HG03108 (cell line): ENCODE data around the gene CPAMD8.

Source experiments
- ATAC-seq: cut with Tn5 transposase; IDR thresholded peaks from one replicate; pipeline ENCODE4 v1.9.1; 2021; ENCODE audit warnings: moderate library complexity; ENCODE audit not compliant: unreplicated experiment

Gene CPAMD8

DNA sequence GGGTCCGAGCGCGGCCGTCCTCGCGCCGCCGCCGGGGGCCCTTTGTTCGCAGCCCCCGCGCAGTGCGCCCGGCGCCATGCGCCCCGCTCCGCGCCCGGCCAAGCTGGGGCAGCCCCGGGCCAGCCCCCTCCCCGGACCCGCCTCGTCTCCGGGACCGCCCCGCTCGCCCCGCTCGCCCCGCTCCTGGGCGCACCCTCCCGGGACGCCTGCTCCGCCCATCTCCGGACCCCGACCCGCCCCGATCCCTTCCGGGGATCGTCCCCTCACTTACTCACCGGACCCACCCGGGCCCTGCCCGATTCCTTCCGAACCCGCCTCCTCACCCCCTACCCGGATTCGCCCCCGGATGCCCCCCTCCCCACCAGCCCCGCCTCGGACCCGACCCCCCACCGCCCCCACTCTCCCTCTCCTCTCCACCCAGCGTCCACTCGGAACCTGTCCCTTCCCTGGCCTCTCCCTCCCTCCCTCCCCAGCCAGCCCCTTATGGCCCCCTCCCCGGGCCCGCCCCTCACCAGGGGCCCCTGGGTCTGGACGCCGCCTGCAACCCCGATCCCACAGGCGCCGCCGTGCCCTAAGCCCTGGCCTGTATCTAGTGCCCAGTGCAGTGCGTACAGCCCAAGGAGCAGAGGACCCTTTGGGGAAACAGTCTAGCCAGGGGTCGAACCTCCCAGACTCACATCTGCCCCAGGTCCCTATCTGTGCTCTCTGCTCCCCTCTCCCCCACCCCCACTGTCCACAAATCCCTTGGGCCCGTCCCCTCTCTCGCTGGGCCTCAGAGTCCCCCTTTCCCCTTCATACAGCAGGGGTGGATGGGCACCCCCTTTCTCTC, at the start of gene CPAMD8:
CPAMD8 (minus strand) TSS at position 105 of the 829 bp plus-strand sequence. CDS start 168 bp downstream, outside the sequence.
- ATAC-seq = no peak

GRCh38 chr19:17075864-17076542, 49.4 kb upstream of the CPAMD8 start:
- no peak for ATAC-seq

DNA sequence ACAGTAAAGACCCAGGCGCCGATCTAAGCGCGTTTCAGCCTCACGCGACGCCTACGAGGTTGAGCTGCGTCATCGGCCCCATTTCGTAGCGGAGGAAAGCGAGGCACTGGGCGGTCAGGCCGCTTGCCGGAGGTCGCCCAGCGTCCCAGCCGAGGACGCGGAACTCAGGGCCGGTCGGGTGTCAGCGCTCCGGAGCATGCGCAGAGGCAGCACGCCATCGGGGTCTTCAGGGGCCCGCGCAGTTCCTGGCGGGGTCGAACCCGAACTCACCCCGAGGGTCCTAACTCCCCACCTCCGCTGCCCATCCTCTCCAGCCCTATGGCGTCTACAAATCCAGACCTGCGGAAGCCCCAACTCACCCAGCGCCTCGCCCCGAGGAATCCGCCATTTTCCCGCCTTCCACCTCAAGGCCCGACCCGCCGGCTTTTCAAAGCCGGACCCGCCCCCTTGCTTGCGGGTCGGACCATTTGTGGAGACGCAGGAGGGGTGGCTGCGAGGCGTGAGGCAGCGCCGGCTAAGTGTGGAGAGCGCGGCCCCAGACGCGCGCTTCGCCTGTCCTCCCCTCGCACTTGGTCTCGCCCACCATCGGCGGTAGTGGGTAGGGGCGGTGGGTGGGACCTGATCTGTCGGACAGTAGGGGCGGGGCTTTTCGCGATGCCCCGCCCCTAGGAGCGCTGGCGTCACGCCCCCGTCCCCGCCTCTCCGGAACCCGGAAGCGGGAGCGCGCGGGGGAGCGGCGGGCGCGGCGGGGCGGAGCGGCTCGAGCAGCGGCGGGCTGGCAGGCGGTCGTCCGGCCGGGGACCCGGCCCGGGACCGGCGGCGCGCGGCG, 48.6 kb upstream of the CPAMD8 start, which contains the start of the genes HAUS8 and MYO9B:
HAUS8 (minus strand) TSS at position 418 of the 829 bp plus-strand sequence; CDS start at position 388, 30 bp downstream.
MYO9B (plus strand) TSS at position 743 of the 829 bp plus-strand sequence. CDS start 25,941 bp downstream, outside the sequence.
- ATAC-seq = peak; percentile 69

GRCh38 chr19:17074634-17075034, 48.0 kb upstream of the CPAMD8 start:
- no peak for ATAC-seq

DNA sequence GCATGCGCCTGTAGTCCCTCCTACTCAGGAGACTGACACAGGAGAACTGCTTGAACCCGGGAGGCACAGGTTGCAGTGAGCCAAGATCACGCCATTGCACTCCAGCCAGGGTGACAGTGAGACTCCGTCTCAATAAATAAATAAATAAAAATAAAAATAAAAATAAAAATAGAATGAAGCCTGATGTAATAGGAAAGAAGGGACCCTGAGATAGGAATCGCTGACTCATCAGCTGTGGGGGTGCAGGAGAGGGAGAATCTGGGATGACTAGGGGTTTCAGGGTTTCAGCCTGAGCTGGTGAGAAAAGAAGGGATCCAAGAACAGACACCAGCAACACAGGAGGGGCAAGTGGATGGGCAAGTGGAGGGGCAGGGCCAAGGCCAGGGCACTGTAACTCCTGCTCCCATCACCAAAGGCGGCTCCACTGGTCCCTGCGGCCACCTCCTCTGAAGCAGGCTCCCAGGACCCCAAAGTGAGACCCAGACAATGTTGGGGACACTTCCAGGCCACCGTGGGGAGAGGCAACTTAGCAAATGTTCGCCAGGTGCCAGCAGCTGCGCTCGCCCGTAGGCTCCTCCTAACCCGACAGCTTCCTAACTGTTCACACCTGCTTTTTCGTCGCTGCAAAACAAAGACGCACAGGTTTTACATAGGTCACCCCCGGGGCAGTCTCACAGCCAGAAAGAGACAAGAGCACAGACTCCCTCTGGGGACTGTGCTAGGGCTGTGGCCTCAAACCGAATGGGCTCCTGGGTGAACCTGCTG, 47.4 kb upstream of the CPAMD8 start:
- no peak for ATAC-seq

DNA sequence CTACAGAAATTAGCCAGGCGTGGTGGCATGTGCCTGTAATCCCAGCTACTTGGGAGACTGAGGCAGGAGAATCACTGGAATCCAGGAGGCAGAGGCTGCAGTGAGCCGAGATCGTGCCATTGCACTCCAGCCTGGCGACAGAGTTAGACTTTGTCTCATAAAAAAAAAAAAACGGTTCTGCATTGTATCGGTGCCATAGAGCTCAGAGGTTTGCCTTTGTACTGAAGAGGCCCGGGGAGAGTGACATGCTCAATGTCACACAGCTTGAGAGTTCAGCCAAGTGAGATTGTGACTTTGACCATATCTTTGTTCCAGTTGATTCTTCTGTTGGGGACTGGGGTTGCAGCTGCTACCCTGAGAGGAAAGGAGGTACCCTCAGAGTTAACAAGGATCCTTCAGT, 44.3 kb upstream of the CPAMD8 start:
- ATAC-seq = no peak

DNA sequence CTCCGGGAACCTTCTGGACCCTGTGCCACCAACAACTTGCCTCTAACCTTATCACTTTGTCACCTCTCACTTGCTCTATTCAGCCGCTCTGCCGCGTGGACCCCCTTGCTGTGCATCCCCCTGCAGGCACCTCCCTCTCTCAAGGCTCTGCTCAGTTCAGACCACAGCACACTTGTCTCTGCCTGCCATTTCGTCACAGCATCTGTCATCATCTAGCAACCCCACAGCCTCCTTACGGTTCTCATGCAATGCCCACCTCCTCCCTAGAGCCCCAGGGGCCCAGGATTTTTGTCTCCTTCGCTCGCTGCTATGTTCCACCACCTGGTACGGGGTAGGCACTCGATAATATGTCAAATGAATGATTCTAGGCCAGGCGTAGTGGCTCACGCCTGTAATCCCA, 43.8 kb upstream of the CPAMD8 start:
- ATAC-seq = no peak

DNA sequence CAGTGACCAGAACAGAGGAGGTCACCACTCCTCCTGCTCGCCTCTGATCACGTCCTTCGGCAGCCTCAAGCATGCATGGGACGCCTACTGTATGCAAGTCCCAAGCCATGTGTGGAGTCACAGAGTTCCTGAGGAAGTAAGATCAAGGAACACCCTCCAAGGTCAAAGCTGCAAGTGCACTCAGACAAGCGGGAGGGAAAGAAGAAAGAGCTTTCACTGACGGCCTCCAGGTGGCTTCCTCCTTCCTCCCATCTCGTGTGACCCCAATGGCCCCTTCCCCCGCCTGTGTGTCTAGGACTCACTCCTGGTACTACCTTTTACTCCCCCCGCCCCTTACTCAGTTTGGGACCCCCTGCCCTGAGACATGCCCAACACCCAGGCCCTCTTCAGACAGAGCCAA, 42.6 kb upstream of the CPAMD8 start:
- ATAC-seq = no peak

DNA sequence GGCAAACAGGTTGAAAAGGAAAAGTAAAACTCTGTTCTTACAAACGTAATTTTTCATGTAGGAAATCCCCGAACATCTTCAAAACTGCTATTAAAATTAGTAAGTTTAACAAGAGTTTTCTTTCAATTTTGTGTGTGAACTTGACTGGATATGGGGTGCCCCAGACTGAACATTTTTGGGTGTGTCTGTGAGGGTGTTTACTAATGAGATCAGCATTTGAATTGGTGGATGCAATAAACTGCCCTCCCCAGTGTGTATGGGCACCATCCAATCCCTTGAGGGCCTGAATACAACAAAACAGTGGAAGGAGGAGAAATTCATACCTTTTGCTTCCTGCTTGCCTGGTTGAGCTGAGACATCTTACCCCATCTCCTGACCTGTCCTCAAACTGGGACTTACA, 36.8 kb upstream of the CPAMD8 start:
- no peak for ATAC-seq

GRCh38 chr19:17061691-17062090, 35.1 kb upstream of the CPAMD8 start:
- no peak for ATAC-seq

- no peak for ATAC-seq
Measured at GRCh38 chr19:17061205-17061604, 34.6 kb upstream of the CPAMD8 start.

DNA sequence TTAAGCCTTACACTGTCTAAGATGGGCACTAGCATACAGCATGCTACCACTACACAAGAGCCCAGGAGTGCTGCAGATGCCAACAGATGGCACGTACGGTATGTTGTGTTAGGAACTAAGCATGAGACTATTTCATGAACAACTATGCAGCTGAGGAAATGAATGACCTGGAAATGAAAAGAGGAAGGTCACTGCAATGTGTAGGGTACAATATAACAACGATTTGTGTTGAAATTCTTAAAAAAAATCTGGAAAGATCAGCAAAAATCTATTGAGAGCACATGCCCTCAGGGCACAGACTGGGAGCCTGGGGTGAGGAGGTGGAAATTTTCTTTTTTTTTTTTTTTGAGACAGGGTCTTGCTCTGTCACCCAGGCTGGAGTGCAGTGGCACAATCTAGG, 34.2 kb upstream of the CPAMD8 start:
- no peak for ATAC-seq

DNA sequence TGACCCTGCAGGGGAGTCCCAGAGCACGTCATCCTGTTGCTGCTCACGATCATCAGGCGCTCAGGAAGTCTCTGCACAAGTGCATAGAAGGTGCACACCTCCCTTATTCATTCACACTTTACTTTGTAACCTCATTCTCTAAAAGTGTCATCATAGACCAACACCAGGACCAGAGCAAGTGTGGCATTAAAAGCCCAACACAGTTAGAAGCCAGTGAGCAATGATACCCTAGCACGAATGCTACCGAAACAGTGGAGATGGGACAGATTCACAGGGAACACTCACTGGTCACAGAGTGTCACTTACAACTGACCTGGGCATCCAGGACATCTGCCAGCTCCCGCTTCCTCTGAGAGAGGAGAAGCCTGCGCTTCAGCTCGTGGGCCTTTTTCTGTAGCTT, 31.6 kb upstream of the CPAMD8 start:
- no peak for ATAC-seq

GRCh38 chr19:17055636-17056035, 29.0 kb upstream of the CPAMD8 start:
- no peak for ATAC-seq

GRCh38 chr19:17054746-17055145, 28.1 kb upstream of the CPAMD8 start:
- no peak for ATAC-seq

DNA sequence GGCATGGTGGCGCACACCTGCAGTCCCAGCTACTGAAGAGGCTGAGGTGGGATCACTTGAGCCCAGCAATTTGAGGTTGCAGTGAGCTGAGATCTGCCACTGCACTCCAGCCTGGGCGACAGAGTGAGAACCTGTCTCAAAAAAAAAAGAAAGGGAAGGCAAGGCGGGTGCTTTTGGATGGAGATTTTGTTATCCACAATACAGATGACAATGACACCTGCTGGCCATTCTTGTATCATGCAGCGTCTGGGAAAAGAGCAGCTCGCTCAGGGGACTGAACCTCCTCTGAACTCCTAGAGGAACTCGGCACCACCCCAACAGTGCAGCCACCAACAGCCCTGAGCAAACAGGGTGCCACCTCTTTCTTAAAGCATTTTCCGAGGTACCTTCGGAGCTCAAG, 25.8 kb upstream of the CPAMD8 start:
- no peak for ATAC-seq

- no peak for ATAC-seq
Measured at GRCh38 chr19:17049711-17050280, 23.2 kb upstream of the CPAMD8 start.

DNA sequence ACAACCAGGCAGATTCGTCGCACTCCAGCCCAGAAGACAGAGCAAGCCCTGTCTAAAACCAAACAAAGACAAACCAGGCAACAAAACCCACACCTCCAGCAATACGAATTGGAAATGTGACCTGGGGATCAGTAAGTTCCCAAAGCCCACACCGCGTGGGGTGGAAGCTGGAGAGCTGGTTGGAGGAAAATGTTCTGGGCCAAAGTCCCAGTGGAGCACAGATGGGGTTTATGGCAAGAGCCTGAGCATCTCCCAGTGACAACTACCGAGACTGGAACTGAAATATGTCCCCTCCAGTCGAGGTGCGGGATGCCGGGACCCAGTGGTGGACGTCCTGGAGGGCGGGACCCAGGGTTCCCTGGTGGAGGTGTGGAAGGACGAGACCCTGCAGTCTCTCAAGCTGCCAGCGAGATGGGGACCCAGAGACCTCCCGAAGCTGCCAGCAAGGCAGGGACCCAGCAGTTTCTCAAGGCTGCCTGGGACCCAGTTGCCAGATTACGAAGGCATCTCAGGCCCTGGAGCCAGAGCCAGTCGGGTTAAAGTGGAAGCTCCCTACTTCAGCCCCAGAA, 22.4 kb upstream of the CPAMD8 start:
- no peak for ATAC-seq

DNA sequence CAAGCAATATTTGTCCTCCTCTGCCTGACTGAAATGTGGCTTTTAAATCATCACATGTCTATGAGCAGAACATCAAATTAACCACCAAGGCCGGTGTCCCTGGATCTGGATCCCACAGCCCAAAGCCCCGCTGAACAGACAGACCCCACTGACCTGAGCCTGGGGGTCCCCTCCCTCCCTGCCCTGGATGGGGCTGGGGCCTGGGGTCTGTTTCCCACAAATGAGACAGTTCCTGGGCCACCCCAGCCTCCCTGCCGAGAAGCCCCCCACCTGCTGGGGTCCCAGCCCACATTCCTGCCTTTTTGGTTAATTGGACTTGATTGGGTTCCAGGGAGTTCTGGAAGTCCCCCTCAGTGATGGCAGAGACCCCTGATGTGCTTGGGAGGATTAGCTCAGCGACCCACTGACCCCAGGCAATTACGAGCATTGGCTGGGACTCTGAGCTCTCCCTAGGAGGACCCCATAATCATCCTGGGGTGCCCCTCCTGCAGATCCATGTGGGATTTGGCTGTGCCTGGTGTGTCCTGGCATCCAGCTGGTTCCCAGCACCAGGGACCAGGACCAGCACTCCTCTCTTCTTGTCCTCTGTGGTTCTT, 19.4 kb upstream of the CPAMD8 start:
- ATAC-seq = no peak
